Measurements from ENCODE around the gene PRR30.
"Not testable (repeated sequence)": the region's sequence is repeated elsewhere in the genome, so short reads cannot be mapped to it uniquely, and the experiment has no call there.

Gene PRR30
- 0 reads per million in 2 donors for total RNA-seq

DNA sequence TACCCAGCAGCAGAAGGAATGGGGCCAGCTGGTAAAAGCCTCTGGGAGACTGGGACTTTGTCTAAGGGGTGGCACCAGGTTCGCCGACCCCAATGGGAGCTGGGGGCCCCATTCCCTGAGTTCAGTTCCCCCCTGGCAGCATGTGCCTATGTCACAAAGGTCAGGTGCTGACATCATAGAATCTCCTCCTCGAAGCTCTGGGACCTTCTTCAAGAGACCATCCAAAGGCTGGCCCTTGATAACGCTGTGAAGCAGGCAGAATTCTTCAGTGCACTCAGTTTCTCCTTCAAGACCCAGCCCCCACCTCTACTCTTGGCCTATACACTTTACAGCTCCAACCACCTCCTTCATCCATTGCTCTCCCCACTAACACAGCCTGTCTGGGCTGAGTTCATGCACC lies at the start of gene PRR30:
PRR30 (minus strand) TSS at position 101 of the 400 bp plus-strand sequence. CDS start 1,081 bp downstream, outside the sequence.
- no peak for DNase-seq

DNA sequence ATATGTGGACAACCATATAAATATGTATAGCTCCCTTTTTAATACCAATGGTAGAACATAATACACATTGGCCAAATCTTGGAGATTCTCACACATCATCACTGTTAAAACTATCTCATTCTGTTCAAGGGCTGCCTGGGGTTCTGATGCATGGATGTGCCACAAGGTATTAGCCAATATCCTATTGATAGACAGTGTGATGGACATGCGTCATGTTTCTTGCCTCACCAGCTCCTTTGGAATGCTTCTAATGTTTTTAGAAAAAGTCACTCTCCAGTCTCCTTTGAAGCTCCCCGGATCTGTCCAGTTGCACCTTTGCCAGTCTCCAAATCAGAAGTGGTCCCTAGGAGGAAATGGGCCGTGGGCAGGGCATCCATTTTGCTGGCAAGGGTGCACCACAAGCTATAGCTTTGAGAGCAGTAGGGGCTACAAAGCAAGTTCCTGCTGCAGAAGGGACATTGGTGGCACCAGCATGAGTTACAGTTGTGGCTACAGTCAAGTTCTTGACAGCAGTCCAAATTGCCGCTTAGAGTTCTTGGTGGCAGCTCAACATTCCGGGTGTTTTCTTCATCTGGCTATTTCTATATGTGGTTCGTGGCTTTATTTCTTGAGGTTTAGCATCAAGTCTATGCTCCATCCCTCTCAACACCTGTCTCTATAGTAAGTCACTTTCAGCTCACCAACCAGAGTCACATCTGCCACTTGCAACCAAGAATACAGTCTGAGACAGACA lies 47.6 kb upstream of the PRR30 start:
- no peak for DNase-seq

DNA sequence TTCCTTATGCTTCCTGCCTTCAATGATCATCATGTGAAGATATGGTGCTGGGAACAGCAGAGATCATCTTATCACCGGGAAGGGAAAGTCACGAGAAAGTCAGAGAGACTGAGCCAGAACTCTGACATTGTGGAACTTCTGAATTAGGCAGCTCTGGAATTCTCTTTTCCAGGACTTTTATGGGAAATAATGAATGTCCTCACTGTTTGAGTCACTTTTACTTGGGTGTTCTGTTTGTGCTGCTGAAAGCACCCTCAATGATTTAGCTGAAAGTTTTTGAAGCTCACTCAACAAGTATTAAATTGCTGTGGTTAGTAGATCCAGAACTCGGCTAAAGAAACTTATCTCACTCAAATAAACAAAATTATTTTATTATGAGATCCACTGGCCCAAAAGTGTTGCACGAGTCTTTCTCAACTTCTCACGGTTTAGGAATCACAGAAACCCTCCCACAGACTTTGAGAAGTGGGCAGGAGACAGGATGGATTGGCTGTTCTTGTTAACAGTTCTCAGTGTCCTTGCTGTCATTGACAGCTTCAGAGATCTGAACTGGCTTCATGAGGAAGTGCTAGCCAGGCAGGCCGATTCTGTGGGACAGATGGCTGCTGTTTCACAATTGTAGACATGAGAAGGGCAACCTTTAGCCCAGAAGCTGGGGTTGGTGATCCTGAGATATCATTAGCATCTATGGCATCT lies 46.3 kb upstream of the PRR30 start:
- no peak for DNase-seq

DNA sequence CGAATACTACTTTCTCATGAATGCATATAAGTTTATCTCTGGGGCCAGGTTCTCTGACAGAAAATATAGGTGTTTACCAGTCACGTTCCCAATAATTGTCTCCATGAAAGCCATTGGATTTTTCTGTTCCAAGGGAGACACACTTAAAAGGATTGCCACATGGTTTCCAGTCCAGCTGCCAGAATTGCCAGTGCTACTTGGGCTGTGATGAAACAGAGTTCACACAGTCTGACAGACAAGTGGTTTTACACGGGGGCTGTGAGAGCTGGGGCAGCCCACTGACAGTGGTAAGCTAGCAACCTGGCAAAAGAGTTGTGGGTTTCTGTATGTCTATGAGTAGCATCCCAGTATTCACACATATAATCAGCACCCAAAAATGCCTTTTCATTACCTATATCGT lies 44.9 kb upstream of the PRR30 start:
- DNase-seq, result no peak

DNA sequence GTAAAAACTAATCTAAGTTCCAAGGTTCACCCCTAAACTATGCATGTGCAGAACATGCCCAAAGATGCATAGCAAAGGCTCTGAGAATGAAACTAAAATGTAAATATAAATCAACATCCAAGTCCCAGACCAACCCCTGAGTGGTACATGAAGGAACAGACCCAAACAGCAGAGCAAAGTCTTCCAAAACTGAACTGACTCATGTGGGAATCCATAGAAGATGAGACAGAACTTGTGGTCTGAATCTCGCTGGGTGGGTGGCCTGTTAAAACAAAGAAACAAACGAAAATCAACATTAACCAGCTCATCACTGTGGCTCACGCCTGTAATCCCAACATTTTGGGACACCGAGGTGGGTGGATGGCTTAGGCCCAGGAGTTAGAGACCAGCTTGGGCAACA lies 43.1 kb upstream of the PRR30 start:
- DNase-seq, result no peak

DNA sequence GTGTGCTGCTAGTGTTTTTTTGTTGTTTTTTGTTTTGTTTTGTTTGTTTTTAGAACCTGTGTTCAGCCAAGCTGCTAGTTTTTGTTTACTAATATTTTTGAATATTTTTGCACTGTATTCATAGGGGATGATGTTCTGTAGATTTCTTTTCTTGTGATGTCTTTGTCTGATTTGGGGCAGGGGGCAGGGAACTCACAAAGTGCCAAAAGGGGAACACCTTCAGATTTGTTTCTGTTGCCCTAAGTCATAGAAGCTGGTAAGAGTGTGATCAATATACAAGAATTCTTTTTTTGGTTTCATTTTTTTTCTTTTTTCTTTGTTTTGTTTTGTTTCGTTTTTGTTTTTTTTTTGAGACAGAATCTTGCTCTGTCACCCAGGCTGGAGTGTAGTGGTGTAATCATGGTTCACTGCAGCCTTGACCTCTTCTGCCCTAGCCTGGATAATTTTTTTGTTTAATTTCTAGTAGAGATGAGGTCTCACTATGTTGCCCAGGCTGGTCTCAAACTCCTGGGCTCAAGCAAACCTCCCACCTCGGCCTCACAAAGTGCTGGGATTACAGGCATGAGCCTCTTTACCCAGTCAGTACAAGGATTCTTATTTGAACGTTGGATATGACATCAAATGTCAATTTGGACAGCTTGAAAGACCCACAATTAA lies 40.3 kb upstream of the PRR30 start:
- no peak for DNase-seq

DNA sequence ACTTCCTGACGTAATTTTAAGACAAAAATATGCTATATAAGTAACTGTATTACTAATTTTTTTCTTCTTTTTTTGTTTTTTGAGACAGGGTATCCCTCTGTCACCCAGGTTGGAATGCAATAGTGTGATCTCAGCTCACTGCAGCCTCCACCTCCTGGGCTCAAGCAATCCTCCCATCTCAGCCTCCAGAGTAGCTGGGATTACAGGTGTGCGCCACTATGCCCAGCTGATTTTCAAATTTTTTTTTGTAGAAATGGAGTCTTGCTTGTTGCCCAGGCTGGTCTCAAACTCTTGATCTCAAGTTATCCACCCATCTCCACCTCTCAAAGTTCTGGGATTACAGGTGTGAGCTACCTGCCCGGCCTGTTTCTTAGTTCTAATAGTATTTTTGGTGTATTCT lies 39.3 kb upstream of the PRR30 start:
- DNase-seq, result no peak

DNA sequence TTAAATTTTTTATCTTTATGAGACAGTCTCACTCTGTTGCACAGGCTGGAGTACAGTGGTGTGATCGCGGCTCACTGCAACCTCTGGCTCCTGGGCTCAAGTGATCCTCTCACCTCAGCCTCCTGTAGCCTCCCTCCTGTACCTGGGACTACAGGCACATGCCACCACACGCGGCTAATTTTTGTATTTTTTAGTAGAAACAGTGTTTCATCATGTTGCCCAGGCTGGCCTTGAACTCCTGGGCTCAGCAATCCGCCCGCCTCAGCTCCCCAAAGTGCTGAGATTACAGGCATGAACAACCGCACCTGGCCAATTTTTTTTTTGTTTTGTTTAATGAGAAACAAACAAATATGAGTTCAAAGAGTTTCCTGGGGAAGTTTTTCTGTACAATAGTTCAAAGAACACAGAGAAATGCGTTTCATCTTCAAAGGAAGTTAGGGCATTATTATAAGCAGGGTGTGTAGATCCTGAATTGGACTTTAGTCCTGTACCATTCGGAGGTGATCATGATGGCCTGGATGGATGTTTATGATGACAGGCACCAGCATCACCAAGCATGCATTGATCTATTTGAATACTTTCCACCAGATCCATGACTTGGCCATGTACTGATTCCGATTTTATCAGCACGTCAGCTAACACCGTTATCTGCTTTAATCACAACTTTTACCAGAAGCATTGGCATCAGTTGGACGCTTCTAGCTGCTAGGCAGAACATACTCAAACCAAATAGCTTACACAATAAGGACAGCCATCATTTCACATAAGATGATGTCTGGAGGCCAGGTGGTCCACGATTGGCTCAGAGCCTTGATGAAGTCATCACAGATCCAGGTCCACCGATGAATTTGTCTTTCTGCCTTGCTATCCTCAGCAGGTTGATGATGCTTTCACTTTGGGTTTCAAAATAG lies 38.5 kb upstream of the PRR30 start:
- no peak for DNase-seq

DNA sequence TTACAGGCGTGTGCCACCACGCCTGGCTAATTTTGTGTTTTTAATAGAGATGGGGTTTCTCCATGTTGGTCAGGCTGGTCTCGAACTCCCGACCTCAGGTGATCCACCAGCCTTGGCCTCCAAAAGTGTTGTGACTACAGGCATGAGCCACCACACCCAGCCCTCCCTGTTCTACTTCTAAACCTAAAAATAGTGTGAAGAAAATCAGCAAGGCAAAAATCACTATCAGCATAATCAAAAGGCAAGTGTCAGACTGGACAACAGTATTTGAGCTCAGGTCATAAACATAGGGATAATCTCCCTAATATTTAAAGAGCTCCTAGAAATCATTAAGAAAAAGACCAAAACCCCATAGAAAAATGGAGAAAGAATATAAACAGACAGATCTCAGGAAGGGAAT lies 36.6 kb upstream of the PRR30 start:
- DNase-seq, result not testable (repeated sequence)

DNA sequence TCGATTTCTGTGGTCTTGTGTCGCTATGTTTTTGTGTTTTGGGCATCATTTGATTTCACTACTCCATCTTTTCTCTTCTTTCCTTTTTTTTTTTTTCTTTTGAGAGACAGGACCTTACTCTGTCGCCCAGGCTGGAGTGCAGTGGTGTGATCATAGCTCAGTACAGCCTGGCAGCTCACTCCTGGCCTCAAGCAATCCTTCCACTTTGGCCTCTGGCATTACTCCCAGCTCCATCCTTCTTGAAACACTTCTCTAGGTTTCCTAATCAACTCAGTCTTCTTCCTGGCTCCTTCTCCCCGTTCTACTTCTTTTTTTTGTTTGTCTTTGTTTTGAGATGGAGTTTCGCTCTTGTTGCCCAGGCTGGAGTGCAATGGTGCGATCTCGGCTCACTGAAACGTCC lies 36.1 kb upstream of the PRR30 start:
- no peak for DNase-seq

DNA sequence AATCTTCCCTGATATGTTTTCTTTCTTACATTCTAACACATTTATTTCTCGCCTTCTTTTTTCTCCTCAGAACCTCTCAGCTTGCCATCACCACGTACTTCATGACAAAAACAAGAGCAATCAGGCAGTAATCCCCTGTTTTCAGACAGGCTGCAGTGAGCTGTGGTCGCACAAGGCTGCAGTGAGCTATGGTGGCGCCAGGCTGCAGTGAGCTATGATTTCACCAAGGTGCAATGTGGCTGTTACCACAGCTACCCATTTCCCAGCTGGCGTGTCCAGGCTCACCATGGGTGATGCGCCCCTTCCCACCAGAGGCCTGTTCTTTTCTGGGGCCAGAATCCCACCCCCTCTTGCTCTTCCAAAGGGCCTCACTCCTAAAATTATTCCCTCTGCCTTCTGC lies 35.4 kb upstream of the PRR30 start:
- no peak for DNase-seq

DNA sequence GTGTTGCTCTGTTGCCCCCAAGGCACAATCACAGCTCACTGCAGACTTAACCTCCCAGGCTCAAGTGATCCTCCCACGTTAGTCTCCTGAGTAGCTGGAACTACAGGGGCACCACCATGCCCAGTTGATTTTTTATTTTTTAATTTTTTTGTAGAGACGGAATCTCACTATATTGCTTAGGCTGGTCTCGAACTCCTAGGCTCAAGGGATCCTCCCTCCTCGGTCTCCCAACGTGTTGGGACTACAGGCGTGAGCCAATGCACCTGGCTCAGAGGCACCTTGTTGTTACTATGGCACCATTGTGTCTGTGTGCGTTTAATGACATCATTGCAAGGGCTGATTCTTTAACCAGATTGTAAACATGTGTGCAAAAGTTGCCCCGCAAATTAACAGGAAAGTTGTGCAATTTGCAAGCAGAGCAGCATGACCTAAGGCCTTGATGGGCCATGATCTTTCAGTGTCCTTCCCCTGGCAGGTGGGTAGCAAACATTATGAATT lies 32.2 kb upstream of the PRR30 start:
- no peak for DNase-seq

DNA sequence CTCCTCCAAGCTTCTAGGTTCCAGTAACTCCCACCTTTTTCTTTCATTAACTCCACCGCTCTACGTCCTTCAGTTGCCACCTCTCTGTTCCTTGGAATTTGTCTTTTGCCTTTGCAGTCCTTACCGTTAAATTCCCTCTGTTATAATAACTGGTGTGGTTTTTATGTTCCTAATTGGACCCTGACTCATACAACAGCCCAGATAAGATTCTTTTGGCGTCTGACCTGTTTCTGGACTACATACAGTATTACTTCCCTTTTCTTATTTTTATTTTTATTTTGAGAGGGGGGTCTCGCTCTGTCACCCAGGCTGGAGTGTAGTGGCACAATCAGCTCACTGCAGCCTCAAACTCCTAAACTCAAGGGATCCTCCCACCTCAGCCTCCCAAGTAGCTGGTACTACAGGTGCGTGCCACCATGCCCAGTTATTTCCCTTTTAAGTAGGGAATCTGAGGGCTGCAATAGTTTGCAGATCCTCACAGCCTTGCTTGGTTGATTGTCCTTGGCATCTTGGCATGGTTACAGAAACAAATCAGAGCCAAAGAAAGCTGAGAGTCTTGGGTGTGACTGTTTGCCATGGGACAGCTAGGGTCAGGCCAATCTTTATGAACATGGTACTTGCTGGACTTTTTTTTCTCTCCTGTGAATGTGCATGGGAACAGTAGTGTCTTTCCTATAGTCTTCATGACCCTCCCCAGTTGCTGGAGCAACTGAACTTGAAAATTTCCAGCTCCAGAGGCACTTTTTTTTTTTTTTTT lies 31.5 kb upstream of the PRR30 start:
- no peak for DNase-seq

DNA sequence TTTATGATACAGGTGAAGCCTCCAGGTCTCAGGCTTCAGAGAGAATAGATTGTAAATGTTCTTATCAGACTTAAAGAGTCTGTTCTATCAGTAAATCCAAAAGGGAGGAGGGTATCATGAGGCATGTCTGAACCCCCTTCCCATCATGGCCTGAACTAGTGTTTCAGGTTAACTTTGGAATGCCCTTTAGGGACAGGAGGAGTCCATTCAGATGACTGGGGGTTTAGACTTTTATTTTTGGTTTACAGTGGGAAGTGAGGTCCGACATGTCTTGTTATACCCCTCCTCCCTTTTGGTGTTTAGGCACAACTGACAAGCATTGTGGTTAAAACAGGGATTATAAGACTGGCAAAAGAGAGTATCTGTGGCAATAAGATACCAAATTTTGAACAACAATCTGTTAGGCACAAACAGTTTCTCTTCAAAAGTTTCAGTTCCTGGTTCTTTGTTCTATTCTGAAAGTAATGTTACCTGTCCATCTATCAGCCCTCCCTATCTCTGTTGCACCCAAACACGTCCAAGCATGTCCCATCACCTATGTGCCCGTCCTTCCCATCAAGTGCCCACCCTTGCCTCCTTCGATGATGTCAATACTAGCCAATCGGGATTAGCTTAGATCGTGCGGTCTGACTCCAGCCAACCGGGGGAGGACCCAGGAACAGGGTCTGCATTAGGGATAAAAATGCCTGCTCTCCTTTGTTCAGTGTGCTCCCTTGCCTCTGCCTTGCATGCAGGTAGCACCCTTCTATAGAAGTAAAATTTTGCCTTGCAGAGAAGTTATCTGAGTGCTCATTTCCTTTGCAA lies 26.0 kb upstream of the PRR30 start:
- no peak for DNase-seq

DNA sequence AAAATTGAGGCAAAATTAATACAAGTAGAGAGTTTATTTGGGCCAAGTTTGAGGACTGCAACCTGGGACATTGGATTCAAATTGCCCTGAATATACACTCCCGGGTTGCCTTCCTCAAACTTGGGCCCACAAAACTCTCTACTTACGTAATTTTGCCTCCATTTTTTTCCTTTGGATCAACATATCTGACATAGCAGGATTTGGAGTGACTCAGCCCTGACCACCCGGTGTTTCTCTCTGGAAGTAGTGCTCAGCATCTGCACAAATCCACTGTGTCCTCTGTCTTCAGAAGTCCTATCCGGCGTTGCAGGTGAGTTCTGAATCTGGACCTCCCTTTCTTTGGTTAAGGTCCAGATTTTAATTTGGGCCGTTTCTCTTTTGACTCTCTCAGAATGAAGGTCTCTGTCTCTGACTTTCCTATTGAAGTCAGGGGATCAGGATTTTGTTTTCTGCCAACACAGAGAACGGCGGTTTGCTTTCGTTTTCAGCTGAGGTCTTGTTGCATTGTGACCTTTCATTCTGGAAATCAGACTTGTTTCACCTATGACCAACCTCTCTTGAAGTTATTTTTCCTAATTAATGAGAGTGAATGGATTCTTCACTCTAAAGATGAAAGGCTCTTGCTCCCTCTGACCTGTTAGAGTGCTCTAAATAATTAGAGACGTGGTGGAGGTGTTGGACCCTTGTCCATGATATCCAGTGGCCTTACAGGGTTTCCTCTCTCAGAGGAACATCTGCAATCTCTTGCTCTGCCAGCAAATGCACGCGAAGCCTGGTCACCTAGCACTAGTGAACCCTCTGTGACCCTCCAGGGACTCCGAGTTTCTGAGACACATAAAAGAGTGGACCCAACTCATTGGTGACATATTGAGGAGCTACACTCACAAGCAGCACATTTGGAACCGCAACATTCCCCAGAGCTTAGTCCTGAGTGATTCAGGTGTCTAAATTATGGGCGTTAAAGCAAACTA lies 23.2 kb upstream of the PRR30 start:
- no peak for DNase-seq

DNA sequence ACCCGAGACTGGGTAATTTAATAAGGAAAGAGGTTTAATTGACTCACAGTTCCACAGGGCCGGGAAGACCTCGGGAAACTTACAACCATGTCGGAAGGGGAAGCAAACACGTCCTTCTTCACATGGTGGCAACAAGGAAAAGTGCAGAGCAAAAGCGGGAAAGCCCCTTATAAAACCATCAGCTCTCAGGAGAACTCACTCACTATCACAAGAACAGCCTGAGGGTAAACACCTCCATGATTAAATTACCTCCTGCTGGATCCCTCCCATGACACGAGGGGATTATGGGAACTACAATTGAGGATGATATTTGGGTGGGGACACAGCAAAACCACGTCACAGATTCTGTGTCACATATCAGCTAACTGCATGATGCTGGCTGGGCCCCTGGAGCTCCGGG lies 21.0 kb upstream of the PRR30 start:
- DNase-seq, result no peak

DNA sequence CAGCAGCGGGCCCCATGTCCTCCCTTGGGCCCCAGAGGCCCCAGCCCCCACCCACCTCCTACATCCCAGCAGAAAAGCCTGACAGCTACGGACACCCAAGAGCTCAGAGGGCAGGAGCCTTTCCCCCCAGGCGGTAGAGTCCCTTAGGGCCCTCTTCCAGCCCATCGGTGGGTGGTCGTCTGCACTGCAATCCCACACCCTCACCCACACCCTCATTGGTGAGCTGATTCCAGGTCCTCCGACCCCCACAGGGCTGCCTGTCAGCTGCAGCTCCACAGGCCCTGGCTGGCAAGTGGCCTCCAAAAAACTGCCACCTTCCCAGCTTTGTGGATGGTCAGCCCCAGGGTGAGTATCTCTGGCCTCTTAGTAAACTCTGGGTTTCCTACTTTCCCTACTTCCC lies 20.1 kb upstream of the PRR30 start:
- DNase-seq, result no peak

DNA sequence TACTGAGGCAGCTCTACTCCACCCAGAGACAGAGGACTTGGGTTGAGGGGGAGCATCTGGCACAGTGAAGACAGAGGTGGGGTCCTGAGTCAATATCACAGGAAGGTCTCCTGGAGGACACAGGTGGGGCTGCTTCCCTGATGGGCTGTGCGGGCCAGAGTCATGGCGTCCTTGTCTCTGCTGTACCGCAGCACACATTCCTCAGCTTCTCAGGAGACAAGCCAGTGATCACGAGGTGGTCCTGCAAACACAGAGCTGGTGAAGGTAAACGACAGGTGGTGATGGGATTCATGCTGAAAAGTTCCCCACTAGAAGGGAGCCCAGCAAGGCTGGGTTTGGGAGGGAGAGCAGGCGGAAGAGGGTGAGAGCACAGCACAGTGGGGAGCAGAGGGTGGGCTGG lies 19.3 kb upstream of the PRR30 start:
- DNase-seq, result no peak

DNA sequence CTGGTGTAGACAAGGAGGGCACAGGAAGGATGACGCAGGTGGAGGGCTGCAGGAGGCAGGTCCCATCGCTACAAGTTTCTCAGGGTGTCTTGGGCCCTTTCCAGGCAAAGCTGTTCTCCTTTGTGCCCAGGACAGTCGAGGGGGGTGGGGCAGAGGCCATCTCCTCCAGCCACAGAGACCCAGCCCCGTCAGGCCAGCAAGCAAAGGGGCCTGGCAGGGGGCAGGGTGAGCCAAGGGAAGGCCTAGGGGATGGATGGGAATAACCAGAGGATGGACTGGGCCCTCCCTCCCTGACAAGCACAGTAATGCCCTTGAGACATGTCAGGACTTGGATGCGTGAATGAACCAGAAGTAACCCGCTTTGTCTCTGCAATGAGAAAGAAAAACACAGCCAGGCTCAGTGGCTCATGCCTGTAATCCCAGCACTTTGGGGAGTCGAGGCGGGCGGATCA lies 15.9 kb upstream of the PRR30 start:
- DNase-seq, result no peak

DNA sequence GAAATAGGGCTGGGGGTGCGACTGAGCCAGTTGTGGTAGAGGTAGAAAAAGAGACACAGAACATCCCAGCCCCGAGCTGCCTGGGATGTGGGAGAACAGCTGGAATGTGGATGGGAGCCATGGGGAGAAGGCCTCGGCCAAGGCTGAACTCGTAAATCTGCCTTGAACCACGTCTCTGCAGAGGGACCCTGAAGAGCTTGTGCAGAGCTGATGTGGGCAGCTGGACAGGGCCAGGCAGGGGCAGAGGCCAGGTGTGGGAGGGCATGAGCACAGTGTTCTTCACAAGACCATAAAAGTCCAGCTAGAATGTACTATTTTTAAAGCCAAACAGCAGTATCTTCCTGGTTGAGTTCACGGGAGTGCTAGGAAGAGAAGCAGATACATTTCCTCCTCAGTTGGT lies 15.3 kb upstream of the PRR30 start:
- no peak for DNase-seq

Data from activated gamma-delta T cell (primary cell).